ENCODE data around the gene PLXNA4.

PLXNA4 gene

DNA sequence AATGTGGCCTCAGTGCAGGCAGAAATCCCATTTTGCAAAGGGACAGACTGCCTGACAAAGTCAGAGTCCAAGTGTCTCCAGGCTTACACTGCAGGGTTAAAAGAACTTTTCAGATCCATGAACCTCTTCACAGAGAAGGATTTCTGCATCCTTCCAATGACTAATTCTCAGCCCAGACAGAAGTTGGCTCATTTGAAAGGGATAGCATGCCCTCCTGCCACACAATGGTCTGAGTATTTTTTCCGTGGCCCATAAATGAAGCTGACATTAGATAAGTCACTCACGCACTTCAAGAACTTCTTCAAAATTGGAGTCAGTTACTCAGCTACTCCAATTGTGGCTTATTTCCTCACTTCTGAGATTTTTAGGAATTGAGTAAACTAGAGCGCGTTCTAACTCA lies 170.2 kb downstream of the PLXNA4 start:
- TF ChIP-seq GATA2 (IDR thresholded peaks at IDR 0.05; ENCODE audit: low read depth, low read length), result no peak
- TF ChIP-seq GATA3 (IDR thresholded peaks at IDR 0.05; ENCODE audit: low read depth, low read length), result no peak

DNA sequence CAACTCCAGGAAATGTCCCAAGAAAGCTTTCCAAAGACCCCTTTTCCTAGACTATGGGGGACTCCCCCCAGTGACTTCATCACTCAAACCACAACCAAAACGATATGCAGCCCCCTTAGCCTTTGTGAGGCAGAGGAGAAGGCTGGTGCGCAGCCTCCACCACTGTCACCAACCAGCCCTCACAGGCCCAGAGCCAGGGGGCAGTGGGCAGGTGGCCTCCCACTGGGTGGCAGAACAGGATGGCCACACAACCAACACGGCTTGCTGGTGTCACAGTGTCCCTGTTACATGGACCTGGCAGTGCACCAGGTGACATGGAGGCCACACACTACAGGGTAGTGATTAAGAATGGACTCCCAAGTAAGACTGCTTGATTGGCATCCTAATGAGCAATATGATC lies 172.0 kb downstream of the PLXNA4 start:
- TF ChIP-seq GATA3 (IDR thresholded peaks at IDR 0.05; ENCODE audit: low read depth, low read length), result no peak
- TF ChIP-seq GATA2 (IDR thresholded peaks at IDR 0.05; ENCODE audit: low read depth, low read length), result no peak

- TF ChIP-seq GATA2 (IDR thresholded peaks at IDR 0.05; ENCODE audit: low read depth, low read length), result no peak
- TF ChIP-seq GATA3 (IDR thresholded peaks at IDR 0.05; ENCODE audit: low read depth, low read length), result no peak
Measured at GRCh38 chr7:132403465-132404110, 172.7 kb downstream of the PLXNA4 start.

GRCh38 chr7:132402751-132403245 lies 173.5 kb downstream of the PLXNA4 start:
- TF ChIP-seq GATA3 (IDR thresholded peaks at IDR 0.05; ENCODE audit: low read depth, low read length), result no peak
- TF ChIP-seq GATA2 (IDR thresholded peaks at IDR 0.05; ENCODE audit: low read depth, low read length), result no peak

- no peak for TF ChIP-seq GATA2 (IDR thresholded peaks at IDR 0.05; ENCODE audit: low read depth, low read length)
- TF ChIP-seq GATA3 (IDR thresholded peaks at IDR 0.05; ENCODE audit: low read depth, low read length), result no peak
Measured at GRCh38 chr7:132402096-132402495, 174.2 kb downstream of the PLXNA4 start.

DNA sequence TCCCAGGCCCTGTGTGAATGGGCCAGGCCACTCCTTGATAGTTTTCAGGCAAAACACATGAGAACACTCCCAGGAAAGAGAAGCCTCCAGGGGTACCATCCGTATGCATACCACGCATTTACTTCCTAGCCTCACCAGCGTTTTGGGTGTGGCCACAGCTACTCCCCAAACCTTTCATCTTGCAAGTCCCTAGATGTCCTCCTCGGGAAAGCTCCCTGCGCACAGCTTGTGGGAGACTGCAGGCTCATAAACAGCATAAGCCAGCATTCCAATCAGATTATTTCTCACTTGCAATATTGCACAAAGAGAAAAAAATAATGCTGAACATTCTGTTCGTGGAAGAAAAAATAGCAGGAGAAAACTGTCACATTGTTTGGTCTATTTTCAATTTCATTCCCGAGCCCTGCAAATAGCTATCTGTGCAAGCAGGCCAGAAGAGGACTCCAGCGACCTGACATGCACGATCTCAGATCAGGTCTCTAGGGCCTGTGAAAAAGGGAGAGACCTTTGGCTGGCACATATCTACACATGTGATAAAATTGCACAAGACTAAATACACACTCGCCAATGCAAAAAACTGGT lies 175.6 kb downstream of the PLXNA4 start:
- no peak for TF ChIP-seq GATA2 (IDR thresholded peaks at IDR 0.05; ENCODE audit: low read depth, low read length)
- TF ChIP-seq GATA3 (IDR thresholded peaks at IDR 0.05; ENCODE audit: low read depth, low read length), result no peak

DNA sequence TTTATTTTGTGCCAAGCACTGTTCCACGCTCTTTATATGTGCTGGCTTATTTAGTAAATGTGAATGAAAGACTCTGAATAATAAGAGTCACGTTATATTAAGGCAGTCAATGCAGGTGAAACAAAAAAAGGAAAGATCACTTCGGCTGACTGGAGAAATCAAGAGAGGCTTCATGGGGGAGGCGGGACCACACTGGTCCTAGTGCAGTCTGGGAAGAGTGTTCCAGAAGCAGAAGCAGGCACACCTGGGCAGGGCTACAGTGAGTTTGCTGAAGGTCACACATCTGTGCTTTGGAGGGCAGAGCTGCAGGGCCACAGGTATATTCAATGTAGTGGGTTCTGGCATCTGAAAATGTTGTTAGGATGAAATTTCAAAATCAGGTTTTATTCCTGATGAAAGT lies 176.9 kb downstream of the PLXNA4 start:
- TF ChIP-seq GATA3 (IDR thresholded peaks at IDR 0.05; ENCODE audit: low read depth, low read length) (no peak), GATA2 (IDR thresholded peaks at IDR 0.05; ENCODE audit: low read depth, low read length) (no peak)

GRCh38 chr7:132398253-132398925 lies 177.9 kb downstream of the PLXNA4 start:
- TF ChIP-seq GATA2 (IDR thresholded peaks at IDR 0.05; ENCODE audit: low read depth, low read length) (no peak), GATA3 (IDR thresholded peaks at IDR 0.05; ENCODE audit: low read depth, low read length) (no peak)

- TF ChIP-seq GATA3 (IDR thresholded peaks at IDR 0.05; ENCODE audit: low read depth, low read length) (no peak), GATA2 (IDR thresholded peaks at IDR 0.05; ENCODE audit: low read depth, low read length) (no peak)
Measured at GRCh38 chr7:132397070-132397469, 179.2 kb downstream of the PLXNA4 start.

DNA sequence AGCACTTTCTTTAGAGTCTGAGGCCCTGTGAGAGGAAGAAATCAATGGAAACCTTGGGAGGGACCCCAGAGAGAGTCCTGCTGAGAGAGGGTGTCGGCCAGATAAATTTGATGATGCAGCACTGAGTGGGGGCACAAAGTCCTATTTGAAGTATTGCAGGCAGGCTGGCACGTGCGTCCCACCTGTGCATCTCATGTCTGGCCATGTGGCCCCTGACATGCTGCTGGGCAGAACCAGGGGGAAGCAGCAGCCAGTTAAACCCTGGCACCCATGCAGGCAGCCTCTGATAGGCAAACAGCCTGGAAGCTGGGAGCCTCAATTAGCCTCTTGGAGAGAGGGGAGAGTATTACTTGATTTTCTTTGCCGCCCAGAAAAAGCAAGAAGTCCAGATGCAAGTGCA lies 180.9 kb downstream of the PLXNA4 start:
- TF ChIP-seq GATA2 (IDR thresholded peaks at IDR 0.05; ENCODE audit: low read depth, low read length) (no peak), GATA3 (IDR thresholded peaks at IDR 0.05; ENCODE audit: low read depth, low read length) (no peak)

DNA sequence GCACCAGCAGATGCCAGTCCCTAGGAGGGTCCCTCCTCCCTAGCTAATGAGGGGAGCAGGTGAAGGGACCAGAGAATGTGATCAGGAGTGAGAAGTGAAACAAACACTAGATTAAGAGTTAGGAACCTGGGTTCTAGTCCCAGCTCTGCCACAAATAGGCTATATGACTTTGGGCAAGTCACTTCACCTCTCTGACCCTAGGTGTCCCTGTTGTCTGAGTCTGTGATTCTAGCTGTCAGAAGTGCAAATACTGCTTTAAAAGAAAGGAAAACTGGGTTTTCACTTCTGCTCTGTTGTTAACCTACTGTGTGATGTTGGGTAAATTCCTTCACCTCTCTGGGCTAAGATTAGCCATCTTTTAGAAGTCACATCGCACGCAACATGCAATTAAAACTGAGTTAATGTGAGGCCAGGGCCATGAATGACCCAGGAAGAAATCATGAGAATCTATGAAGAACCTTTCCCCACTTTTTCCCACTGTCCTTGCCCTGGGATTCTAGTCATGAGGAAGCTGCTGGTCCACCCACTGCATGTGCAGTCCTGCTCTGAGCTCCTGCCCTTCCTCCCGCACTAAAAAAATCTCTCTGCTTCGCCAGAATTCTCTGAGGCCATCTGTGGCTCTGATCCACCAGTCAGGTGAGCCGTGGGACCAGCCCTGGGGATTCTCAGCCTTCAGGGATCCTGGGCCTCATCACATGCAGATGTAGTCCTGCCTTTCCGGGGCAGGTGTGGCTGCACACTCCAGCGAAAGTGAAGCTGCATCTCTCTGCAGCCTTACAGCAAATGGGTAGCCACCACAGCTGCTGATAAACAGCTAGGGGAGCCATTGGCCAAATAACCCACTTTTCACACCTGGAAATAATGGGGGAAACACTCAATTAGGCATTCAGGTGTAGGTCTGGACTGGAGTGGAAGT lies 181.7 kb downstream of the PLXNA4 start:
- no peak for TF ChIP-seq GATA3 (IDR thresholded peaks at IDR 0.05; ENCODE audit: low read depth, low read length)
- no peak for TF ChIP-seq GATA2 (IDR thresholded peaks at IDR 0.05; ENCODE audit: low read depth, low read length)

- TF ChIP-seq GATA3 (IDR thresholded peaks at IDR 0.05; ENCODE audit: low read depth, low read length) (no peak), GATA2 (IDR thresholded peaks at IDR 0.05; ENCODE audit: low read depth, low read length) (no peak)
Measured at GRCh38 chr7:132393789-132394261, 182.4 kb downstream of the PLXNA4 start.

DNA sequence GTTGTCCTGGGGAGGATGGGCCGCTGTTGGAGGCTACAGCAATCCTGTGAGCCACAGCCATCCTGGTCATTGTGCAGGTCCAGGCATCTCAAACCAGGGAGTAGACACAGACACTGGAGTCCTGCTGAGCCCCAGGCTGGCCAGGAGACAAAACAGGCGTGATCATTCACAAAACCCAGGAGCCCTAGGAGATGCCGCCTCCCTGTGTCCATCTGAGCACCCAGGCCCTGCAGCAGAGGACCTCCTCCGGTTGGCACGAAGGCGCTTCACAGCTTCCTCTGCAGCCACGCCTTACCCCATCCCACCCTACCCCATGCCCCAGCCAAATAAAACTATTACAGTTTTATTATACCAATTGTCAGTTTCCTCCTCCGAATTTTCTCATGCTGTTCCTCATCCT lies 183.6 kb downstream of the PLXNA4 start:
- TF ChIP-seq GATA3 (IDR thresholded peaks at IDR 0.05; ENCODE audit: low read depth, low read length) (no peak), GATA2 (IDR thresholded peaks at IDR 0.05; ENCODE audit: low read depth, low read length) (no peak)

GRCh38 chr7:132390705-132391104 lies 185.6 kb downstream of the PLXNA4 start:
- TF ChIP-seq GATA3 (IDR thresholded peaks at IDR 0.05; ENCODE audit: low read depth, low read length) (no peak), GATA2 (IDR thresholded peaks at IDR 0.05; ENCODE audit: low read depth, low read length) (no peak)

All from SH-SY5Y (cell line).